ENCODE results near the gene FAM9B.

- TF ChIP-seq, protein P1, sequence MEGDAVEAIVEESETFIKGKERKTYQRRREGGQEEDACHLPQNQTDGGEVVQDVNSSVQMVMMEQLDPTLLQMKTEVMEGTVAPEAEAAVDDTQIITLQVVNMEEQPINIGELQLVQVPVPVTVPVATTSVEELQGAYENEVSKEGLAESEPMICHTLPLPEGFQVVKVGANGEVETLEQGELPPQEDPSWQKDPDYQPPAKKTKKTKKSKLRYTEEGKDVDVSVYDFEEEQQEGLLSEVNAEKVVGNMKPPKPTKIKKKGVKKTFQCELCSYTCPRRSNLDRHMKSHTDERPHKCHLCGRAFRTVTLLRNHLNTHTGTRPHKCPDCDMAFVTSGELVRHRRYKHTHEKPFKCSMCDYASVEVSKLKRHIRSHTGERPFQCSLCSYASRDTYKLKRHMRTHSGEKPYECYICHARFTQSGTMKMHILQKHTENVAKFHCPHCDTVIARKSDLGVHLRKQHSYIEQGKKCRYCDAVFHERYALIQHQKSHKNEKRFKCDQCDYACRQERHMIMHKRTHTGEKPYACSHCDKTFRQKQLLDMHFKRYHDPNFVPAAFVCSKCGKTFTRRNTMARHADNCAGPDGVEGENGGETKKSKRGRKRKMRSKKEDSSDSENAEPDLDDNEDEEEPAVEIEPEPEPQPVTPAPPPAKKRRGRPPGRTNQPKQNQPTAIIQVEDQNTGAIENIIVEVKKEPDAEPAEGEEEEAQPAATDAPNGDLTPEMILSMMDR (IDR thresholded peaks at IDR 0.05), result no peak
- TF ChIP-seq POLR2AphosphoS5 (IDR thresholded peaks at IDR 0.05; ENCODE audit: low read depth, low read length), result no peak
- TF ChIP-seq REST (IDR thresholded peaks at IDR 0.05; ENCODE audit: insufficient read depth in 1 of 2, low read depth in 2 of 2, low read length in 1 of 2), result no peak
Measured at GRCh38 chrX:9038244-9038643, 4.3 kb upstream of the FAM9B start.

Data from Panc1 (cell line).